ENCODE measurements around the gene TEPSIN. TPM values are rescaled to one million over a fixed set of nuclear protein-coding genes. Genes with fewer than 3 reads are reported as not detected.

Gene TEPSIN
- total and polyA plus RNA-seq, 2 of the 8 experiments (the other 6 are each of a cell fraction or from before 2014, with no cell fraction given) = 22.9 to 28.0 TPM

- H3K4ac ChIP-seq (replicated peaks; ENCODE audit: insufficient read length, low read depth, low read length) = no peak overlapping the region
- no peaks in the 10 kb centered on the region for H3K9me3 ChIP-seq (ENCODE audit: insufficient read depth in 2 of 2, low read depth in 1 of 2, low read length in 1 of 2)
- no peak overlapping the region for H2BK120ac ChIP-seq (replicated peaks; ENCODE audit: low read depth, low read length)
- H4K8ac ChIP-seq (ENCODE audit: extremely low read depth, insufficient read depth, low read length) = no peak overlapping the region
- no peak overlapping the region for H3K14ac ChIP-seq (ENCODE audit: insufficient read length)
- FAIRE-seq (no peak), DNase-seq (ENCODE audit: low read depth in 1 of 2, low spot score in 2 of 2) (no peak)
- ChIA-PET CTCF (ENCODE audit: partially characterized antibody) (interaction anchor here (0.7 to 1.6 kb wide), 4 partner anchors 20 to 161 kb away, joined by 3 to 4 read pairs (median 3); no protein-coding TSS in a partner anchor), POLR2A (ENCODE audit: partially characterized antibody) (interaction anchor here (0.7 to 2.5 kb wide), 6 partner anchors 8 to 271 kb away, joined by 3 to 6 read pairs (median 4); partner anchors contain the start of genes CEP131, NDUFAF8 and TEPSIN)
- WGBS, 2 experiments (ENCODE audit: extremely low coverage in 1 of 2, insufficient coverage in 1 of 2, insufficient read length in 1 of 2, insufficient replicate concordance in 2 of 2, low coverage in 1 of 2, low lambda C conversion rate in 2 of 2, missing lambda C conversion rate in 1 of 2) = 86% methylated on average over 14 of the region's 15 CpGs; no CpG with 5 or more reads in 1 of the 2 experiments
- no peak overlapping the region for H3K56ac ChIP-seq (replicated peaks; ENCODE audit: insufficient read length, low read depth, low read length)
- H2BK12ac ChIP-seq (ENCODE audit: low read depth, low read length) = no peak overlapping the region
- H3K36me3 ChIP-seq (ENCODE audit: control insufficient read depth in 2 of 4, insufficient read depth in 4 of 4, low read length in 3 of 4) = no peaks in the 10 kb centered on the region; a peak in 1 of 8 replicates
- no peaks in the 10 kb centered on the region for H3K79me1 ChIP-seq (ENCODE audit: low read depth, low read length)
- H4K20me1 ChIP-seq (replicated peaks in 1 of 2; ENCODE audit: control insufficient read depth in 1 of 2, insufficient read depth in 2 of 2, low read length in 2 of 2) = peaks cover 4 to 12% of the 10 kb centered on the region in 2 experiments
- H2BK5ac ChIP-seq (ENCODE audit: low read depth, low read length) = no peak overlapping the region
- no peaks in the 10 kb centered on the region for H3K27me3 ChIP-seq (replicated peaks in 1 of 4; ENCODE audit: control insufficient read depth in 3 of 4, extremely low read depth in 1 of 4, insufficient read depth in 3 of 4, low read length in 3 of 4)
- H3K18ac ChIP-seq (ENCODE audit: extremely low read depth, low read length) = no peak overlapping the region
- H2BK15ac ChIP-seq (ENCODE audit: low read length) = no peak overlapping the region
- H2AFZ ChIP-seq (ENCODE audit: low read length) = no peak overlapping the region
- peaks cover 0 to 6% (median 3%) of the 10 kb centered on the region in 4 experiments; a peak in 2 of 7 replicates for H3K4me1 ChIP-seq (replicated peaks in 1 of 4; ENCODE audit: control insufficient read depth in 3 of 4, insufficient read depth in 4 of 4, low read length in 3 of 4)
- H3K4me3 ChIP-seq (ENCODE audit: extremely low read depth in 1 of 4, insufficient read depth in 2 of 4, low read depth in 3 of 4, low read length in 4 of 4) = no peak overlapping the region
- no peak overlapping the region for H4K5ac ChIP-seq (ENCODE audit: insufficient read length, low read depth, low read length)
- H3K27ac ChIP-seq (ENCODE audit: low read depth, low read length) = no peak overlapping the region
- no peak overlapping the region; a peak in 2 of 7 replicates for H3K9ac ChIP-seq (replicated peaks in 1 of 4; ENCODE audit: extremely low read depth in 1 of 4, low read depth in 3 of 4, low read length in 3 of 4)
- no peaks in the 10 kb centered on the region; the same call in 1 of the 2 replicates for H3K23me2 ChIP-seq (ENCODE audit: low read depth, low read length)
- no peak overlapping the region for H3K4me2 ChIP-seq (ENCODE audit: insufficient read depth in 1 of 2, low read depth in 2 of 2, low read length in 2 of 2)
- no peaks in the 10 kb centered on the region for H3K79me2 ChIP-seq (ENCODE audit: control insufficient read depth in 1 of 2, insufficient read depth in 2 of 2, low read length in 2 of 2)
- no peak overlapping the region for H4K91ac ChIP-seq (replicated peaks; ENCODE audit: insufficient read length, low read length)
- H2BK20ac ChIP-seq (ENCODE audit: low read length) = no peak overlapping the region
- no peak overlapping the region for H2AK5ac ChIP-seq (ENCODE audit: low read depth, low read length)
- no peak overlapping the region for H3K23ac ChIP-seq (ENCODE audit: insufficient read length)
- no peak for TF ChIP-seq USF2 (IDR thresholded peaks at IDR 0.05; ENCODE audit: low read length)
- no peak for TF ChIP-seq RXRA (IDR thresholded peaks at IDR 0.05; ENCODE audit: insufficient read depth, low read depth, low read length)
- no peak for TF ChIP-seq SP4 (IDR thresholded peaks at IDR 0.05; ENCODE audit: low read length)
- TF ChIP-seq FOSL1 (IDR thresholded peaks at IDR 0.05; ENCODE audit: insufficient read depth, low read depth, low read length) = no peak
- no peak for TF ChIP-seq RBBP5 (IDR thresholded peaks at IDR 0.05; ENCODE audit: borderline replicate concordance, low read depth, low read length)
- TF ChIP-seq NANOG (IDR thresholded peaks at IDR 0.05; ENCODE audit: insufficient read depth, low read depth, low read length, poor library complexity, severe bottlenecking) = no peak
- TF ChIP-seq SP1 (IDR thresholded peaks at IDR 0.05; ENCODE audit: low read depth, low read length) = no peak
- no peak for TF ChIP-seq CHD2 (IDR thresholded peaks at IDR 0.05; ENCODE audit: low read length)
- TF ChIP-seq SIRT6 (IDR thresholded peaks at IDR 0.05; ENCODE audit: low read length) = no peak
- TF ChIP-seq CBX5 (IDR thresholded peaks at IDR 0.05; ENCODE audit: low read depth, low read length) = no peak
- TF ChIP-seq SP2 (IDR thresholded peaks at IDR 0.05; ENCODE audit: low read length) = no peak
- TF ChIP-seq KDM4A (IDR thresholded peaks at IDR 0.05; ENCODE audit: low read depth, low read length, severe bottlenecking) = no peak
Observed at GRCh38 chr17:81247339-81247990, 8.6 kb upstream of the TEPSIN start.

Measured in H1 (cell line).